GM19099 (cell line): ENCODE results near the gene CHST5.
A peak's percentile ranks its signal among the peaks of the same experiment; 100 is the strongest.

ENCODE experiments used
- POLR2A ChIP-seq: IDR thresholded peaks from 3 replicates; pipeline ENCODE4 v1.6.1; 2011; ENCODE audit warnings: low read depth; ENCODE audit not compliant: insufficient read length; ENCODE audit errors: extremely low read depth

The CHST5 gene

GRCh38 chr16:75529959-75530358 lies 5.9 kb downstream of the CHST5 start:
- TF ChIP-seq POLR2A: no peak

GRCh38 chr16:75529056-75529905 lies 6.6 kb downstream of the CHST5 start:
- TF ChIP-seq POLR2A: no peak

- no peak for TF ChIP-seq POLR2A
Measured at GRCh38 chr16:75527825-75528299, 8.0 kb downstream of the CHST5 start.

- TF ChIP-seq POLR2A: no peak
Measured at GRCh38 chr16:75526032-75526790, 9.7 kb downstream of the CHST5 start.

GRCh38 chr16:75519175-75519574 lies 16.7 kb downstream of the CHST5 start:
- TF ChIP-seq POLR2A: no peak

- TF ChIP-seq POLR2A: no peak
Measured at GRCh38 chr16:75514296-75514695, 21.6 kb downstream of the CHST5 start.

GRCh38 chr16:75506574-75506973 lies 29.3 kb downstream of the CHST5 start:
- no peak for TF ChIP-seq POLR2A

- no peak for TF ChIP-seq POLR2A
Measured at GRCh38 chr16:75506107-75506506, 29.8 kb downstream of the CHST5 start.

GRCh38 chr16:75503801-75504200 lies 32.1 kb downstream of the CHST5 start:
- TF ChIP-seq POLR2A: no peak

GRCh38 chr16:75502916-75503605 lies 32.8 kb downstream of the CHST5 start:
- no peak for TF ChIP-seq POLR2A

- TF ChIP-seq POLR2A: no peak
Measured at GRCh38 chr16:75501359-75501758, 34.5 kb downstream of the CHST5 start.

GRCh38 chr16:75497558-75497957 lies 38.4 kb downstream of the CHST5 start:
- TF ChIP-seq POLR2A: no peak

GRCh38 chr16:75495076-75495674 lies 40.7 kb downstream of the CHST5 start, which contains the start of gene CHST6:
Gene CHST6 (minus strand): TSS chr16:75495441. CDS start chr16:75479828, 15,613 bp downstream.
- TF ChIP-seq POLR2A: peak; percentile 12

- no peak for TF ChIP-seq POLR2A
Measured at GRCh38 chr16:75494661-75495075, 41.2 kb downstream of the CHST5 start.

- TF ChIP-seq POLR2A: no peak
Measured at GRCh38 chr16:75494184-75494583, 41.7 kb downstream of the CHST5 start.
